Neutrophil (primary cell): Measurements from ENCODE around the gene SRSF2.
"Not testable (repeated sequence)": the region's sequence is repeated elsewhere in the genome, so short reads cannot be mapped to it uniquely, and the experiment has no call there.

ENCODE experiments used
- H3K27ac ChIP-seq: fragments of 200-600 bp; sonication (generic); 2 replicates; pipeline ENCODE4 v1.5.1; 2016; ENCODE audit warnings: mild to moderate bottlenecking, moderate library complexity
- H3K27me3 ChIP-seq: fragments of 200-600 bp; sonication (generic); 2 replicates; pipeline ENCODE4 v1.6.0; 2016; ENCODE audit warnings: mild to moderate bottlenecking
- H3K36me3 ChIP-seq: fragments of 200-600 bp; sonication (generic); 2 replicates; pipeline ENCODE4 v1.5.1; 2017
- H3K4me1 ChIP-seq, 2 experiments: fragments of 200-600 bp in 1 of 2; sonication (generic) in 1 of 2; 1 replicate in 1 of 2; 2 replicates in 1 of 2; pipeline versions ENCODE4 v1.5.1 to v1.6.1; 2013 to 2016; ENCODE audit warnings: low read depth in 1 of 2, low read length in 1 of 2, mild to moderate bottlenecking in 1 of 2, moderate library complexity in 1 of 2; ENCODE audit not compliant: control insufficient read depth in 1 of 2, insufficient read depth in 1 of 2
- H3K4me3 ChIP-seq, 2 experiments: fragments of 200-600 bp in 1 of 2; sonication (generic) in 1 of 2; 1 replicate in 1 of 2; 2 replicates in 1 of 2; pipeline ENCODE4 v1.5.1; 2013 to 2016; ENCODE audit warnings: low read depth in 1 of 2, low read length in 1 of 2, mild to moderate bottlenecking in 1 of 2, moderate library complexity in 1 of 2
- H3K9me3 ChIP-seq: fragments of 200-600 bp; sonication (generic); 2 replicates; pipeline ENCODE4 v1.5.1; 2016
- TF ChIP-seq, protein P1 (sequence below): fragments of 200-600 bp; sonication (generic); IDR thresholded peaks from 2 replicates; pipeline ENCODE4 v1.5.1; 2016; ENCODE audit warnings: antibody characterized with exemption

Gene SRSF2

DNA sequence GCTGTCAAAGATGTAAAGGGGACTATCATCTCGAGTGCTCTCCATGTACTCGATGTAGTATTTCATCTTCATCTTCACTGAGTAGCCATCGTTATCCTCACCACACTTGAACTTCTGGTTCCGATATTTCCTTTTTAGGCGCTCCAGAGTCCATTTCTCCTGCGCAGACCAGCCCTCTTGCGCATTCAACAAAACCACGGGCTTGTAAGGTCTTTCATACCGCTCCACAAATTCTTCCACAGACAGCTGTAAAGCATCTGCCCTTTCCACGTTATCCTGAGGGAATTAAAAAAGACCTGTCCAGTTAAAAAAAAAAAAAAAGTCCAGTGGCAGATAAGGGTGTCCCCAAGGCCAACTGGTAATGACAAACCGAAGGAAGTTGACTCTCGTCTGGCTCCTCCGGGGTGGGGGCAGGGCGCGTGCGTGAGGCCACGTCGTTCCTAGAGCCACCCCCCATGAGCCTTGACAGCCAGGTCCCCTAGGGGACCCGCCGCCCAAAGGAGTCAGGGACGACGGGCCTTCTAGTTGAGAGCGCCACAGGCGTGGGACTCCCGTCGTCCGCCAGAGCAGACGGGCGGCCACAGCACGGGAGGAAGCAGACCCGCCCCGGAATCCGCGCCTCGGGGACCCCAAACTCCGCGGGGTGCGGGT, 11.4 kb downstream of the SRSF2 start:
- Histone ChIP-seq H3K4me1 (peaks cover 33 to 44% of the 10 kb centered on the region in 2 experiments), H3K9me3 (no peaks in the 10 kb centered on the region), H3K36me3 (peaks cover 43% of the 10 kb centered on the region), H3K27ac (peak overlapping the region; percentile 91), H3K27me3 (no peaks in the 10 kb centered on the region), H3K4me3 (peak overlapping the region; percentile 94 to 95)
- TF ChIP-seq, protein P1, sequence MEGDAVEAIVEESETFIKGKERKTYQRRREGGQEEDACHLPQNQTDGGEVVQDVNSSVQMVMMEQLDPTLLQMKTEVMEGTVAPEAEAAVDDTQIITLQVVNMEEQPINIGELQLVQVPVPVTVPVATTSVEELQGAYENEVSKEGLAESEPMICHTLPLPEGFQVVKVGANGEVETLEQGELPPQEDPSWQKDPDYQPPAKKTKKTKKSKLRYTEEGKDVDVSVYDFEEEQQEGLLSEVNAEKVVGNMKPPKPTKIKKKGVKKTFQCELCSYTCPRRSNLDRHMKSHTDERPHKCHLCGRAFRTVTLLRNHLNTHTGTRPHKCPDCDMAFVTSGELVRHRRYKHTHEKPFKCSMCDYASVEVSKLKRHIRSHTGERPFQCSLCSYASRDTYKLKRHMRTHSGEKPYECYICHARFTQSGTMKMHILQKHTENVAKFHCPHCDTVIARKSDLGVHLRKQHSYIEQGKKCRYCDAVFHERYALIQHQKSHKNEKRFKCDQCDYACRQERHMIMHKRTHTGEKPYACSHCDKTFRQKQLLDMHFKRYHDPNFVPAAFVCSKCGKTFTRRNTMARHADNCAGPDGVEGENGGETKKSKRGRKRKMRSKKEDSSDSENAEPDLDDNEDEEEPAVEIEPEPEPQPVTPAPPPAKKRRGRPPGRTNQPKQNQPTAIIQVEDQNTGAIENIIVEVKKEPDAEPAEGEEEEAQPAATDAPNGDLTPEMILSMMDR: no peak

DNA sequence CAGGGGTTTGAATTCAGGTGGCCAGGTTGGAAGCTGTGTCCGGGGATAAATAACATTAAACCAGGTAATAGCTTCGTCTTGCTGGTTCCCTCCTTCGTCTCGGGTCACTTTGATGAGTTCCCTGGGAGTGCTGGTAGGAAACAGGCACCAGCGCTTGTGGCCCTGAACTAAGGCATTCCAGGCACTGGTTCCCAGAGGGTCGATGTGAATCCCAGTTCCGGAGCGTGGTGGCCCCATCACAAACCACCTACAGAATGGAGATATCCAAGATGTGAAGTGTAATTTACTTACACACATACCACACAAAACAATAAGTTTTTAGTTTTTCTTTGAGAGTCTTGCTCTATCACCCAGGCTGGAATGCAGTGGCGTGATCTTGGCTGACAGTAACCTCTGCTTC, 13.3 kb downstream of the SRSF2 start:
- Histone ChIP-seq H3K36me3 (peaks cover 62% of the 10 kb centered on the region), H3K27me3 (no peaks in the 10 kb centered on the region), H3K27ac (peak overlapping the region; percentile 91), H3K4me1 (peaks cover 33 to 42% of the 10 kb centered on the region in 2 experiments), H3K9me3 (no peaks in the 10 kb centered on the region), H3K4me3 (no peak overlapping the region)
- TF ChIP-seq, protein P1: no peak

DNA sequence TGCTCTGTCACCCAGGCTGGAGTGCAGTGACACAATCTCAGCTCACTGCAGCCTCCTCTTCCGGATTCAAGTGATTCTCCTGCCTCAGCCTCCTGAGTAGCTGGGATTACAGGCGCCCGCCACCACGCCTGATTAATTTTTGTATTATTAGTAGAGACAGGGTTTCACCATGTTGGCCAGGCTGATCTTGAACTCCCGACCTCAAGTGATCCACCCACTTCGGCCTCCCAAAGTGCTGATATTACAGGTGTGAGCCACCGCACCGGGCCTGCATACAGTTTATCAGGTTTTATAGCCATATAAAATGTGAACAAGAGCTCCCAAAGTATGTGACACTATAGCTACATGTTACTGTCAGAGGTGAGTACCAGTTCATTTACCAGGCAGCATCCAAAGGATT, 14.2 kb downstream of the SRSF2 start:
- H3K9me3 ChIP-seq, H3K27me3 ChIP-seq, H3K4me3 ChIP-seq: not testable (repeated sequence)
- Histone ChIP-seq H3K27ac (peak overlapping the region; percentile 44), H3K4me1 (peaks cover 32 to 39% of the 10 kb centered on the region in 2 experiments), H3K36me3 (peaks cover 70% of the 10 kb centered on the region)

DNA sequence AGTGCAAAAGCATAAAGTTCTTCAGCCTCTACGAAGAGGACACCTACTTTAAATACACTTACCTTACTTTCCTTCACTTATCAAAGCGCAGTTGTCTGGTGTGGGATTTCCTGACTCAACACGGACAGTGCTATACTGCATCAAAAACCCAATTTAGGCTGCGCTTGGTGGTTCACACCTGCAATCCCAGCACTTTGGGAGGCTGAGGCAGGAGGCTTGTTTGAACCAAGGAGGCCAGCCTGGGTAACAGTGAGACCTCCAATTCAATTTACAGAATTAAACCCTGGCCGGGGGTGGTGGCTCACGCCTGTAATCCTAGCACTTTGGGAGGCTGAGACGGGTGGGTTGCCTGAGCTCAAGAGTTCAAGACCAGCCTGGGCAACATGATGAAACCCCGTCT, 14.9 kb downstream of the SRSF2 start:
- TF ChIP-seq, protein P1: no peak
- no peaks in the 10 kb centered on the region for H3K27me3 ChIP-seq
- no peaks in the 10 kb centered on the region for H3K9me3 ChIP-seq
- H3K36me3 ChIP-seq: peaks cover 77% of the 10 kb centered on the region
- H3K4me1 ChIP-seq: peaks cover 30 to 39% of the 10 kb centered on the region in 2 experiments
- H3K4me3 ChIP-seq: no peak overlapping the region
- H3K27ac ChIP-seq: peak overlapping the region; percentile 94

DNA sequence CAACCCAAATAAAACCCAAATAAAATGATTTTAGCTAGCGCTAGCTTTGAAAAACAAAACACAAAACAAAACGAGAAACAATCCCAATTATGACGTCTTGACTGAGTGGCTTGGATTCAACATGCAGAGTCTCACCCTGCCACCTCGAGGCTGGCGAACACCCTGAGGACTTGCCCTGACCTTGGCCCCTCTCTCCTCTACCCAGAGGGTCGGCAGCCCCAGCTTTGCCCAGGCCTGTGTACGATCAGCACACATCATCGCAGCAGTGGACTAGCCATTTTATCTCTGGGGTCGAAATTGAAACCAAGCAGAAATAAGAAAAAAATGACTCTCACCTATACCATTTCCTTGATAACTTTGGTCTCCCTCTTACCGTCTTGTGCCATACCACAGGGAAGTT, 15.7 kb downstream of the SRSF2 start:
- peak overlapping the region; percentile 94 for H3K27ac ChIP-seq
- peaks cover 80% of the 10 kb centered on the region for H3K36me3 ChIP-seq
- H3K9me3 ChIP-seq: no peaks in the 10 kb centered on the region
- peaks cover 36 to 44% of the 10 kb centered on the region in 2 experiments for H3K4me1 ChIP-seq
- no peaks in the 10 kb centered on the region for H3K27me3 ChIP-seq
- H3K4me3 ChIP-seq: no peak overlapping the region
- TF ChIP-seq, protein P1: no peak

DNA sequence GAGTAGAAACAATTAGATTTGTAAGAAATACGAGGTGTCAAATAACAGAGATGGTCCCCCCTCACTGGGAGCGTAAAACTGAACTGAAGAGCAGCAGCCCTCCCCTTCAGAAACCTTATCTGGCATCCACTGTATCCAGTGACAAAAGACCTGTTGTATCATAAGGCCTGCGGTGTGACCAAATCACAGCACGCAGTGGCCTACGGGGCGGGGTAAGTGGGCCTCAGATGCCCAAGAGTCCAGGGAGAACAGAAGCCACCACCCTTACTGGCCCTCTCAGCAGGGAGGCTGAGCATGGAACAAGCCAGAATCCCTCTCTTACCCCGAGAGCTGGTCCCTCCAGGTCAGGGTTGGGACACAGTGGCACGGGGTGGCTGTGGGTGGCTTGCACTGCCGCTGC, 16.2 kb downstream of the SRSF2 start:
- Histone ChIP-seq H3K4me1 (peaks cover 41 to 49% of the 10 kb centered on the region in 2 experiments), H3K27me3 (no peaks in the 10 kb centered on the region), H3K27ac (peak overlapping the region; percentile 94), H3K4me3 (no peak overlapping the region), H3K9me3 (no peaks in the 10 kb centered on the region), H3K36me3 (peaks cover 80% of the 10 kb centered on the region)
- TF ChIP-seq, protein P1: no peak
